Raji (cell line): ENCODE data around the gene CFAP46.

Experiments
- POLR2A ChIP-seq: IDR thresholded peaks from 2 replicates; pipeline ENCODE4 v1.6.1; 2011; ENCODE audit warnings: low read depth, low read length, control low read depth; ENCODE audit not compliant: insufficient read depth

CFAP46 gene

GRCh38 chr10:132850896-132851295 lies 91.5 kb downstream of the CFAP46 start:
- no peak for TF ChIP-seq POLR2A

- no peak for TF ChIP-seq POLR2A
These were observed 92.1 kb downstream of the CFAP46 start for GRCh38 chr10:132850246-132850645.

- TF ChIP-seq POLR2A: no peak
These were observed 92.8 kb downstream of the CFAP46 start for GRCh38 chr10:132849546-132850031.

- TF ChIP-seq POLR2A: no peak
These were observed 93.3 kb downstream of the CFAP46 start for GRCh38 chr10:132848951-132849545.

- no peak for TF ChIP-seq POLR2A
These were observed 94.1 kb downstream of the CFAP46 start for GRCh38 chr10:132848291-132848701.

GRCh38 chr10:132847856-132848255 lies 94.5 kb downstream of the CFAP46 start:
- no peak for TF ChIP-seq POLR2A

- TF ChIP-seq POLR2A: no peak
These were observed 95.0 kb downstream of the CFAP46 start for GRCh38 chr10:132847416-132847777.

- no peak for TF ChIP-seq POLR2A
These were observed 95.5 kb downstream of the CFAP46 start for GRCh38 chr10:132846631-132847415.

- no peak for TF ChIP-seq POLR2A
These were observed 96.4 kb downstream of the CFAP46 start for GRCh38 chr10:132845780-132846595.

- no peak for TF ChIP-seq POLR2A
These were observed 97.3 kb downstream of the CFAP46 start for GRCh38 chr10:132845041-132845551.

- TF ChIP-seq POLR2A: no peak
These were observed 98.1 kb downstream of the CFAP46 start for GRCh38 chr10:132844069-132844809.

GRCh38 chr10:132842397-132842796 lies 100.0 kb downstream of the CFAP46 start:
- TF ChIP-seq POLR2A: no peak

GRCh38 chr10:132841615-132841975 lies 100.8 kb downstream of the CFAP46 start:
- no peak for TF ChIP-seq POLR2A

- TF ChIP-seq POLR2A: no peak
These were observed 101.4 kb downstream of the CFAP46 start for GRCh38 chr10:132840698-132841614.
